Endothelial cell of umbilical vein (primary cell): ENCODE data around the gene CLCN3. TPM values are rescaled to one million over a fixed set of nuclear protein-coding genes. Genes with fewer than 3 reads are reported as not detected.

Experiments used
- BruUV-seq: library from RNA; stranded (reverse); fragments of 400-500 nt; replicated peaks from 2 replicates; lab custom pipeline; 2021; lab: Mats Ljungman, UMichigan
- CTCF ChIA-PET: fragments of 300-600, 350-600 bp; sonication (Branson Sonifier 250); formaldehyde crosslinking; loops from one replicate; lab custom pipeline; 2021; ENCODE audit warnings: antibody characterized with exemption, inconsistent platforms; lab: Charles Lee
- POLR2A ChIA-PET: fragments of 300-600, 350-600 bp; sonication (Branson Sonifier 250); formaldehyde crosslinking; loops from one replicate; lab custom pipeline; 2021; ENCODE audit warnings: antibody characterized with exemption, inconsistent platforms; lab: Charles Lee
- DNase-seq: peaks from one replicate; pipeline ENCODE4 v3.0.0-alpha.2; 2011; ENCODE audit warnings: low read depth, low spot score
- FAIRE-seq: peaks from 2 replicates; lab custom pipeline; 2011; peaks lifted over from hg19 to GRCh38; lab: Jason Lieb, UNC
- H2AFZ ChIP-seq: 2 replicates; pipeline ENCODE4 v1.6.0; 2012; ENCODE audit warnings: low read depth, low read length, control low read depth, inconsistent platforms
- H3K27ac ChIP-seq: 2 replicates; pipeline ENCODE4 v1.5.1; 2011; ENCODE audit warnings: low read depth, mild to moderate bottlenecking, control low read depth, low read length, moderate library complexity; ENCODE audit not compliant: insufficient read depth
- H3K27me3 ChIP-seq, 2 experiments: 2 replicates each; pipeline versions ENCODE4 v1.6.0 to v1.6.1; 2011; ENCODE audit warnings: low read length in 2 of 2, mixed read lengths in 1 of 2; ENCODE audit not compliant: control insufficient read depth in 2 of 2, insufficient read depth in 2 of 2
- H3K36me3 ChIP-seq, 2 experiments: 2 replicates in 1 of 2; 3 replicates in 1 of 2; pipeline ENCODE4 v1.5.1; 2011; ENCODE audit warnings: low read length in 2 of 2, mild to moderate bottlenecking in 1 of 2, moderate library complexity in 1 of 2; ENCODE audit not compliant: control insufficient read depth in 2 of 2, insufficient read depth in 2 of 2; ENCODE audit errors: extremely low read depth in 1 of 2
- H3K4me1 ChIP-seq: 3 replicates; pipeline ENCODE4 v1.5.1; 2011; ENCODE audit warnings: mild to moderate bottlenecking, low read length; ENCODE audit not compliant: control insufficient read depth, insufficient read depth; ENCODE audit errors: extremely low read depth
- H3K4me2 ChIP-seq: 2 replicates; pipeline ENCODE4 v1.6.1; 2011; ENCODE audit warnings: low read length, control low read depth, mixed read lengths; ENCODE audit not compliant: insufficient read depth
- H3K4me3 ChIP-seq, 3 experiments: fragments of 200-600 bp in 1 of 3; sonication (generic), shearing (Covaris generic) in 1 of 3; replicated peaks in 1 of 3; 2 replicates each; pipeline ENCODE4 v1.5.1; 2011 to 2016; ENCODE audit warnings: control low read depth in 3 of 3, low read length in 3 of 3, mild to moderate bottlenecking in 2 of 3, inconsistent platforms in 1 of 3, low read depth in 1 of 3, moderate library complexity in 1 of 3; ENCODE audit not compliant: insufficient read depth in 1 of 3
- H3K79me2 ChIP-seq: 2 replicates; pipeline ENCODE4 v1.6.0; 2012; ENCODE audit warnings: low read length, inconsistent platforms; ENCODE audit not compliant: control insufficient read depth, insufficient read depth
- H3K9ac ChIP-seq: replicated peaks from 2 replicates; pipeline ENCODE3; 2011; ENCODE audit warnings: low read length, control low read depth; ENCODE audit not compliant: insufficient read depth; ENCODE audit errors: extremely low read depth
- H3K9me1 ChIP-seq: replicated peaks from 3 replicates; pipeline ENCODE4 v1.6.0; 2011; ENCODE audit warnings: mild to moderate bottlenecking, low read length; ENCODE audit not compliant: control insufficient read depth, insufficient read depth; ENCODE audit errors: extremely low read depth
- H3K9me3 ChIP-seq: replicated peaks from 2 replicates; pipeline ENCODE4 v1.5.1; 2012; ENCODE audit warnings: low read length, inconsistent platforms; ENCODE audit not compliant: control insufficient read depth, insufficient read depth
- H4K20me1 ChIP-seq: replicated peaks from 2 replicates; pipeline ENCODE3; 2011; ENCODE audit warnings: mild to moderate bottlenecking, low read length; ENCODE audit not compliant: control insufficient read depth, insufficient read depth; ENCODE audit errors: extremely low read depth
- CTCF ChIP-seq, 2 donors: IDR thresholded peaks; 1 replicate in 1 of 2; 2 replicates in 1 of 2; pipeline ENCODE4 v1.5.1; 2011; ENCODE audit warnings: low read length in 2 of 2, mild to moderate bottlenecking in 2 of 2, moderate library complexity in 2 of 2, control low read depth in 1 of 2, inconsistent platforms in 1 of 2, low read depth in 1 of 2; ENCODE audit not compliant: insufficient read depth in 1 of 2; ENCODE audit errors: extremely low read depth in 1 of 2
- FOS ChIP-seq: IDR thresholded peaks from 2 replicates; pipeline ENCODE4 v1.6.1; 2011; ENCODE audit warnings: mild to moderate bottlenecking, low read length, moderate library complexity, borderline replicate concordance; ENCODE audit not compliant: insufficient read depth
- GATA2 ChIP-seq: IDR thresholded peaks from 2 replicates; pipeline ENCODE4 v1.7.0; 2011; ENCODE audit warnings: low read depth, mild to moderate bottlenecking, moderate library complexity, mixed read lengths, low read length; ENCODE audit not compliant: insufficient read length, insufficient read depth
- JUN ChIP-seq: IDR thresholded peaks from 2 replicates; pipeline ENCODE4 v1.6.1; 2011; ENCODE audit warnings: borderline replicate concordance, low read depth; ENCODE audit not compliant: insufficient read length, insufficient read depth
- POLR2A ChIP-seq: IDR thresholded peaks from 2 replicates; pipeline ENCODE4 v1.6.1; 2012; ENCODE audit warnings: low read depth, mild to moderate bottlenecking, control low read depth, low read length
- POLR2AphosphoS5 ChIP-seq: IDR thresholded peaks from 2 replicates; pipeline ENCODE4 v1.6.1; 2012; ENCODE audit warnings: low read depth, mild to moderate bottlenecking, control low read depth, low read length, moderate library complexity; ENCODE audit not compliant: insufficient read depth
- dilution Hi-C: fragments of 300-500 bp; cut with MboI; formaldehyde crosslinking; loops from one replicate; pipeline ENCODE4 v1.15.0; 2019; ENCODE audit warnings: low sequenced_read_pairs; ENCODE audit not compliant: extremely low pct_ligation_motif_present
- intact Hi-C: fragments of 100-400 bp; cut with micrococcal nuclease; formaldehyde crosslinking; loops from one replicate; pipeline ENCODE4 v1.10.0; 2022
- polyA plus RNA-seq, 4 experiments: library from polyadenylated mRNA; depleted of rRNA in 3 of 4; stranded (reverse) in 3 of 4; unstranded in 1 of 4; fragments of >200 nt; gene quantifications; 2 replicates each; pipeline versions ENCODE4 v1.2.1 to v1.2.3, GENCODE V29; 2011 to 2012; ENCODE audit warnings: missing spikeins in 1 of 4
- total RNA-seq: library from RNA; stranded (reverse); gene quantifications from 2 replicates; pipeline ENCODE4 v1.2.3, GENCODE V29; 2021

Gene CLCN3
- total and polyA plus RNA-seq, 2 donors (not counting 3 experiments of a cell fraction or from before 2014, with no cell fraction given): 16.5 to 51.4 TPM

GRCh38 chr4:169621731-169622492 lies 1.5 kb downstream of the CLCN3 start:
- FAIRE-seq (peak; percentile 61), DNase-seq (peak; percentile 81)
- no TSS peak for BruUV-seq
- Histone ChIP-seq H3K4me2 (peak overlapping the region; percentile 100), H3K27me3 (no peaks in the 10 kb centered on the region), H3K9me3 (no peaks in the 10 kb centered on the region), H3K27ac (peak overlapping the region; percentile 92), H3K4me3 (peak overlapping the region; percentile 81 to 98 (median 91)), H3K4me1 (peaks cover 19% of the 10 kb centered on the region), H3K9ac (peak overlapping the region; percentile 99), H4K20me1 (peaks cover 4% of the 10 kb centered on the region), H3K36me3 (no peaks in the 10 kb centered on the region), H3K9me1 (no peaks in the 10 kb centered on the region), H2AFZ (no peak overlapping the region), H3K79me2 (peaks cover 48% of the 10 kb centered on the region)
- no peak for TF ChIP-seq CTCF (IDR thresholded peaks at IDR 0.05; ENCODE audit: extremely low read depth in 1 of 2, insufficient read depth in 1 of 2, low read depth in 1 of 2, low read length in 2 of 2)
- TF ChIP-seq POLR2AphosphoS5: peak; percentile 39
- TF ChIP-seq FOS: peak; percentile 8
- TF ChIP-seq JUN: peak; percentile 41
- no peak for TF ChIP-seq POLR2A
- TF ChIP-seq GATA2: peak; percentile 88
- ChIA-PET CTCF (interaction anchor here (1.3 to 4.0 kb wide), 3 partner anchors 9 to 188 kb away, joined by 3 to 19 read pairs (median 6); no protein-coding TSS in a partner anchor), POLR2A (no interaction called here)
- intact Hi-C loops: no loop called here
- dilution Hi-C loops: no loop called here
